ENCODE measurements around the gene TMEM132A. TPM values are rescaled to one million over a fixed set of nuclear protein-coding genes. Genes with fewer than 3 reads are reported as not detected.

TMEM132A gene
- polyA plus RNA-seq, 2 donors: 8.1 to 37.4 TPM

- H3K4me1 ChIP-seq (ENCODE audit: control insufficient read depth in 2 of 2, insufficient read depth in 2 of 2, low read length in 1 of 2): no peaks in the 10 kb centered on the region
- H3K27ac ChIP-seq (ENCODE audit: low read depth in 2 of 2, low read length in 1 of 2): peak overlapping the region; percentile 33 to 47
- no peak overlapping the region for H3K4me3 ChIP-seq (ENCODE audit: low read depth in 1 of 2, low read length in 2 of 2)
- WGBS, 2 donors: 59% methylated on average over 17 of the region's 17 CpGs
- no peaks in the 10 kb centered on the region for H3K27me3 ChIP-seq (ENCODE audit: control insufficient read depth in 1 of 2, insufficient read depth in 2 of 2, low read length in 2 of 2)
- H3K36me3 ChIP-seq (ENCODE audit: control insufficient read depth in 2 of 2, insufficient read depth in 2 of 2, low read length in 1 of 2): no peaks in the 10 kb centered on the region
- H3K9me3 ChIP-seq (ENCODE audit: control insufficient read depth in 2 of 2, insufficient read depth in 1 of 2, low read depth in 1 of 2, low read length in 1 of 2): no peaks in the 10 kb centered on the region
Measured at GRCh38 chr11:60985991-60986915, 62.0 kb downstream of the TMEM132A start.

Other genes with a start within 250 kb of the TMEM132A start
- under 1 TPM in 1 of 2 donors, not detected in 1; 0.02 TPM for gene MS4A8, start 224.8 kb upstream of the TMEM132A start, polyA plus RNA-seq
- gene MS4A18, start 199.7 kb upstream of the TMEM132A start, polyA plus RNA-seq: not detected
- gene MS4A15, start 167.6 kb upstream of the TMEM132A start, polyA plus RNA-seq: not detected
- gene MS4A10, start 139.1 kb upstream of the TMEM132A start, polyA plus RNA-seq: not detected
- 10 to 100 TPM in 1 of 2 donors, 1 to 10 TPM in 1; 9.3 to 18.6 TPM for gene CCDC86, start 82.3 kb upstream of the TMEM132A start, polyA plus RNA-seq
- gene PTGDR2, start 68.5 kb upstream of the TMEM132A start, polyA plus RNA-seq: under 1 TPM; 0.26 to 0.41 TPM
- gene ZP1, start 56.9 kb upstream of the TMEM132A start, polyA plus RNA-seq: under 1 TPM; 0.06 to 0.08 TPM
- gene PRPF19, start 17.9 kb upstream of the TMEM132A start, polyA plus RNA-seq: 10 to 100 TPM; 55.1 to 78.2 TPM
- gene TMEM109, start 10.3 kb upstream of the TMEM132A start, polyA plus RNA-seq: 100 to 1,000 TPM in 1 of 2 donors, 10 to 100 TPM in 1; 68.4 to 112 TPM
- gene SLC15A3, start 27.7 kb downstream of the TMEM132A start, polyA plus RNA-seq: 1 to 10 TPM; 6.5 to 9.7 TPM
- gene CD6, start 47.2 kb downstream of the TMEM132A start, polyA plus RNA-seq: 1 to 10 TPM; 1.3 to 1.4 TPM
- under 1 TPM; 0.39 to 0.52 TPM for gene CD5, start 178.0 kb downstream of the TMEM132A start, polyA plus RNA-seq
- 10 to 100 TPM; 14.7 to 18.6 TPM for gene VPS37C, start 237.0 kb downstream of the TMEM132A start, polyA plus RNA-seq